Body of pancreas (tissue), 4 donors: ENCODE results near the gene THSD8. TPM values are rescaled to one million over a fixed set of nuclear protein-coding genes. Genes with fewer than 3 reads are reported as not detected.
A peak's percentile ranks its signal among the peaks of the same experiment; 100 is the strongest.

Experiments used
- ATAC-seq: fragments of 150-250 bp; one replicate; pipeline ENCODE4 v1.9.1; 2016
- DNase-seq, 4 donors: peaks; one replicate each; pipeline ENCODE4 v3.0.0-alpha.2; 2019
- H3K27ac ChIP-seq, 4 donors: fragments of 200-600 bp; sonication (generic); 1 replicate in 3 of 4; 2 replicates in 1 of 4; pipeline versions ENCODE4 v1.5.1 to v1.6.1; 2016 to 2019; ENCODE audit warnings: mild to moderate bottlenecking in 1 of 4, mixed read lengths in 1 of 4, moderate library complexity in 1 of 4
- H3K27me3 ChIP-seq, 2 donors: fragments of 200-600 bp; sonication (generic); one replicate each; pipeline ENCODE4 v1.6.0; 2016; ENCODE audit warnings: mild to moderate bottlenecking in 1 of 2
- H3K36me3 ChIP-seq, 2 donors: fragments of 200-600 bp; sonication (generic); replicated peaks in 1 of 2; 2 replicates each; pipeline ENCODE4 v1.5.1; 2016; ENCODE audit warnings: low read depth in 2 of 2; ENCODE audit not compliant: insufficient read depth in 1 of 2
- H3K4me1 ChIP-seq: fragments of 200-600 bp; sonication (generic); one replicate; pipeline ENCODE4 v1.6.0; 2016
- H3K4me3 ChIP-seq, 2 donors: fragments of 200-600 bp; sonication (generic); 1 replicate in 1 of 2; 2 replicates in 1 of 2; pipeline ENCODE4 v1.5.1; 2016 to 2019
- H3K9me3 ChIP-seq, 3 donors: fragments of 200-600 bp; sonication (generic); 1 replicate in 2 of 3; 2 replicates in 1 of 3; pipeline ENCODE4 v1.5.1; 2016
- POLR2A ChIP-seq, 3 donors: fragments of 450-650 bp; IDR thresholded peaks; one replicate each; pipeline ENCODE4 v1.6.1; 2016; ENCODE audit warnings: antibody characterized with exemption in 3 of 3, mild to moderate bottlenecking in 2 of 3
- WGBS, 2 donors: methylation state at CpG; one replicate each; pipeline ENCODE4 v1.1.5; 2017; 5-methylcytosine and 5-hydroxymethylcytosine counted together
- intact Hi-C: fragments of 100-400 bp; cut with DNase I; formaldehyde crosslinking; loops from one replicate; pipeline ENCODE4 v1.15.1; 2023
- total RNA-seq, 2 donors: library from RNA; depleted of rRNA; stranded (reverse); fragments of >200 nt; gene quantifications; one replicate each; pipeline ENCODE4 v1.1.0, GENCODE V29; 2016
- TF ChIP-seq, protein P1 (sequence below), 7 experiments: fragments of 450-650 bp in 4 of 7; fragments of 200-600 bp in 3 of 7; sonication (generic) in 3 of 7; IDR thresholded peaks; one replicate each; pipeline ENCODE4 v1.5.1; 2016 to 2019; ENCODE audit warnings: antibody characterized with exemption in 7 of 7

The THSD8 gene
- total RNA-seq, 2 donors from 2014 or later: not detected

- intact Hi-C loops: no loop called here
- H3K4me3 ChIP-seq: no peak overlapping the region
- H3K4me1 ChIP-seq: peaks cover 8% of the 10 kb centered on the region
- no peaks in the 10 kb centered on the region for H3K27me3 ChIP-seq
- WGBS, 2 donors: 95 to 98% methylated on average over 15 of the region's 15 CpGs
- peaks cover 0 to 25% of the 10 kb centered on the region in 2 donors for H3K36me3 ChIP-seq
- no peak overlapping the region for H3K27ac ChIP-seq
- no peak for ATAC-seq
- no peak for TF ChIP-seq POLR2A (IDR thresholded peaks at IDR 0.05)
- TF ChIP-seq, protein P1, sequence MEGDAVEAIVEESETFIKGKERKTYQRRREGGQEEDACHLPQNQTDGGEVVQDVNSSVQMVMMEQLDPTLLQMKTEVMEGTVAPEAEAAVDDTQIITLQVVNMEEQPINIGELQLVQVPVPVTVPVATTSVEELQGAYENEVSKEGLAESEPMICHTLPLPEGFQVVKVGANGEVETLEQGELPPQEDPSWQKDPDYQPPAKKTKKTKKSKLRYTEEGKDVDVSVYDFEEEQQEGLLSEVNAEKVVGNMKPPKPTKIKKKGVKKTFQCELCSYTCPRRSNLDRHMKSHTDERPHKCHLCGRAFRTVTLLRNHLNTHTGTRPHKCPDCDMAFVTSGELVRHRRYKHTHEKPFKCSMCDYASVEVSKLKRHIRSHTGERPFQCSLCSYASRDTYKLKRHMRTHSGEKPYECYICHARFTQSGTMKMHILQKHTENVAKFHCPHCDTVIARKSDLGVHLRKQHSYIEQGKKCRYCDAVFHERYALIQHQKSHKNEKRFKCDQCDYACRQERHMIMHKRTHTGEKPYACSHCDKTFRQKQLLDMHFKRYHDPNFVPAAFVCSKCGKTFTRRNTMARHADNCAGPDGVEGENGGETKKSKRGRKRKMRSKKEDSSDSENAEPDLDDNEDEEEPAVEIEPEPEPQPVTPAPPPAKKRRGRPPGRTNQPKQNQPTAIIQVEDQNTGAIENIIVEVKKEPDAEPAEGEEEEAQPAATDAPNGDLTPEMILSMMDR (IDR thresholded peaks at IDR 0.05): no peak
- DNase-seq: no peak
- no peaks in the 10 kb centered on the region for H3K9me3 ChIP-seq
Observed at GRCh38 chr19:12767666-12768065, 34.2 kb upstream of the THSD8 start.

DNA sequence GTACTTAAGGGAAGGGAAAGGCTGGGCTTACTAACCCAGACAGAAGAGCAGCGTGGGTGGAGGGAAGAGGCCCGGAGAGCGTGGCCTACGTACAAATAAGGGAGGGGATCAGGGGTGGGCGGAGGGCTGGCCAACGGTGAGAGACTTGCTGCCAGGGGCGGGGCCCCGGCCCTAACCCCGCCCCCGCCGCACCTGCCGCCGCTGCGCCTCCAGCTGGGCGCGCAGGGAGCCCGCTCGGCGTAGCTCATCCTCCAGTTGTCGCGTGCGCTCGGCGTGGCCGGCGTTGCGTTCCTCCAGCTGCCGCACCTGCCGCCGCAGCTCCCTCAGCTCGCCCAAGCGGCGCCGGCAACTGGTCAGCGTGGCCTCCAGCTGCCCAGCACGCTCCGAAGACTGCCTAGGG, 32.2 kb upstream of the THSD8 start:
- H3K4me3 ChIP-seq: no peak overlapping the region
- H3K36me3 ChIP-seq: peaks cover 0 to 12% of the 10 kb centered on the region in 2 donors
- DNase-seq (no peak), ATAC-seq (no peak)
- no peaks in the 10 kb centered on the region for H3K27me3 ChIP-seq
- intact Hi-C loops: no loop called here
- TF ChIP-seq POLR2A (IDR thresholded peaks at IDR 0.05): no peak
- TF ChIP-seq, protein P1 (IDR thresholded peaks at IDR 0.05): no peak
- H3K27ac ChIP-seq: no peak overlapping the region
- peaks cover 15% of the 10 kb centered on the region for H3K4me1 ChIP-seq
- H3K9me3 ChIP-seq: no peaks in the 10 kb centered on the region
- WGBS, 2 donors: 76 to 77% methylated on average over 10 to 37 of the region's 37 CpGs

GRCh38 chr19:12770922-12771321, 30.9 kb upstream of the THSD8 start:
- peaks cover 13% of the 10 kb centered on the region for H3K4me1 ChIP-seq
- intact Hi-C loops: no loop called here
- WGBS, 2 donors: 91 to 94% methylated on average over 13 of the region's 13 CpGs
- H3K9me3 ChIP-seq: no peaks in the 10 kb centered on the region
- H3K36me3 ChIP-seq: peaks cover 0 to 10% of the 10 kb centered on the region in 2 donors
- no peak for TF ChIP-seq POLR2A (IDR thresholded peaks at IDR 0.05)
- TF ChIP-seq, protein P1 (IDR thresholded peaks at IDR 0.05): no peak
- H3K27me3 ChIP-seq: no peaks in the 10 kb centered on the region
- no peak overlapping the region for H3K4me3 ChIP-seq
- no peak overlapping the region for H3K27ac ChIP-seq
- no peak for DNase-seq
- no peak for ATAC-seq

DNA sequence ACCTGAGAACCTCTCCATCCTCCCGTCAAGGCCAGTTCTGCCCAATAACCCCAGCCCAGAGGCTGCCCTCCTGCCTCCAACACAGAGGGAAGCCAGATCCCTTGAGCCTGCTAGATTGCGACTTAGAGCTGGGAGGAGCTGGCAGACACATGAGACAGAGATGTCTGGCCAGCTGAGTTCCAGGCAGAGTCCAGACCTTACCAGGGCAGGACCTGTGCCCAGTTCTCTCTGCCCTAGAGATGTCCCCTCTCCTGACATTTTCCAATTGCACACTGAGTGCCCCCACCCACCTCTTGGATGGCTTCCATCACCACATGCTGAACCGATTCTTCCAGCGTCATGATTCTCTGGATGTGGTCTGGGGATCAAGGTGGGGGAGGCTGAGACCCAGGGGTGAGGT, 29.5 kb upstream of the THSD8 start:
- no peaks in the 10 kb centered on the region for H3K27me3 ChIP-seq
- no peak for ATAC-seq
- no peaks in the 10 kb centered on the region for H3K9me3 ChIP-seq
- TF ChIP-seq, protein P1 (IDR thresholded peaks at IDR 0.05): no peak
- TF ChIP-seq POLR2A (IDR thresholded peaks at IDR 0.05): no peak
- no peak for DNase-seq
- H3K27ac ChIP-seq: no peak overlapping the region
- 78 to 90% methylated on average over 2 to 4 of the region's 4 CpGs for WGBS, 2 donors
- peaks cover 0 to 8% of the 10 kb centered on the region in 2 donors for H3K36me3 ChIP-seq
- peaks cover 16% of the 10 kb centered on the region for H3K4me1 ChIP-seq
- intact Hi-C loops: no loop called here
- no peak overlapping the region for H3K4me3 ChIP-seq

- intact Hi-C loops: no loop called here
- Histone ChIP-seq H3K9me3 (no peaks in the 10 kb centered on the region), H3K4me3 (no peak overlapping the region), H3K4me1 (peaks cover 21% of the 10 kb centered on the region), H3K27me3 (no peaks in the 10 kb centered on the region), H3K36me3 (peaks cover 0 to 8% of the 10 kb centered on the region in 2 donors), H3K27ac (no peak overlapping the region)
- 88 to 92% methylated on average over 2 of the region's 2 CpGs for WGBS, 2 donors
- ATAC-seq: no peak
- TF ChIP-seq, protein P1 (IDR thresholded peaks at IDR 0.05): peak in 1 of 7 experiments; percentile 15
- TF ChIP-seq POLR2A (IDR thresholded peaks at IDR 0.05): no peak
- DNase-seq: no peak
Observed at GRCh38 chr19:12773571-12773970, 28.3 kb upstream of the THSD8 start.
